ENCODE measurements around the gene BCL6. TPM values are rescaled to one million over a fixed set of nuclear protein-coding genes. Genes with fewer than 3 reads are reported as not detected.
"Not testable (repeated sequence)": the region's sequence is repeated elsewhere in the genome, so short reads cannot be mapped to it uniquely, and the experiment has no call there.

Gene BCL6
- total RNA-seq, 1 experiment from 2014 or later = 10.2 TPM

DNA sequence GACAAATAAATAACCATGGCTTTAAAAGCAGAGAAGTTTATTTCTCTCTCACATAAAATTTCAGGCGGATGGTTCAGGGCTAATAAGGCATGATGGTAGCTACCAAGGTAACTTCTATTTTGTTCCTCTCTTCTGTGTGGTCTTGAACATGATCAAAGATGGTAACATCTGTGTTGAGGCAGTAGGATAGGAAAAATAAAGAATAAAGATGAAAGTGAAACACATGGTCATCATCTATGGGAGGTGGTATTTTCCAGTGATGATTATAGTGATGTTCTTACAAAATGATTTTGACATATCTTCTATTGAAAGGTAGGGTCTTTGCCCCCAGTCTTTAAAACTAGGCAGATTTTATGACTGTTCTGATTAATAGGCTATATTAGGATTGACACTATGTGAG, 60.8 kb downstream of the BCL6 start:
- DNase-seq (ENCODE audit: low spot score) = no peak
- H3K36me3 Mint-ChIP-seq = peaks cover 30% of the 10 kb centered on the region
- ChIA-PET CTCF (interaction anchor here (1.1 kb wide), 1 partner anchor 365 kb away, joined by 4 read pairs; no protein-coding TSS in a partner anchor), POLR2A (no interaction called here)
- H3K4me1 Mint-ChIP-seq = peaks cover 3% of the 10 kb centered on the region
- TF ChIP-seq ZNF121 (CRISPR knock-in tag; IDR thresholded peaks at IDR 0.05) (no peak), CDX4 (CRISPR knock-in tag; IDR thresholded peaks at IDR 0.05; ENCODE audit: borderline replicate concordance) (no peak), ATF6 (CRISPR knock-in tag; IDR thresholded peaks at IDR 0.05) (no peak), JAZF1 (CRISPR knock-in tag; IDR thresholded peaks at IDR 0.05) (no peak), HMGA2 (CRISPR knock-in tag; IDR thresholded peaks at IDR 0.05) (no peak), NFATC4 (CRISPR knock-in tag; IDR thresholded peaks at IDR 0.05) (no peak), MYBL2 (CRISPR knock-in tag; IDR thresholded peaks at IDR 0.05) (no peak)
- TF ChIP-seq, protein P1, sequence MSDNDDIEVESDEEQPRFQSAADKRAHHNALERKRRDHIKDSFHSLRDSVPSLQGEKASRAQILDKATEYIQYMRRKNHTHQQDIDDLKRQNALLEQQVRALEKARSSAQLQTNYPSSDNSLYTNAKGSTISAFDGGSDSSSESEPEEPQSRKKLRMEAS (CRISPR knock-in tag; IDR thresholded peaks at IDR 0.05) = no peak
- H3K27ac Mint-ChIP-seq = no peak overlapping the region
- ATAC-seq = no peak
- no peak overlapping the region for H3K4me3 Mint-ChIP-seq
- peaks cover 42% of the 10 kb centered on the region for H3K9me3 Mint-ChIP-seq
- peaks cover 2% of the 10 kb centered on the region; the same call in 1 of the 2 replicates for H3K27me3 Mint-ChIP-seq (ENCODE audit: low read depth)

- Mint-ChIP-seq H3K36me3 (peaks cover 21% of the 10 kb centered on the region), H3K9me3 (peaks cover 34% of the 10 kb centered on the region), H3K27me3 (ENCODE audit: low read depth) (peaks cover 20% of the 10 kb centered on the region), H3K4me1 (peaks cover 20% of the 10 kb centered on the region)
- ATAC-seq; DNase-seq (ENCODE audit: low spot score); H3K4me3 Mint-ChIP-seq; H3K27ac Mint-ChIP-seq: not testable (repeated sequence)
- ChIA-PET POLR2A (interaction anchor here (0.6 to 0.7 kb wide), 3 partner anchors 354 to 703 kb away, joined by 3 to 13 read pairs (median 3); no protein-coding TSS in a partner anchor), CTCF (interaction anchor here (0.6 to 3.6 kb wide), 6 partner anchors 27 to 1256 kb away, joined by 4 to 44 read pairs (median 9); no protein-coding TSS in a partner anchor)
Measured at GRCh38 chr3:187681756-187682155, 63.5 kb downstream of the BCL6 start.

- POLR2A ChIA-PET = interaction anchor here (0.6 to 3.6 kb wide), 4 partner anchors 58 to 831 kb away, joined by 3 to 18 read pairs (median 4); no protein-coding TSS in a partner anchor
- H3K4me3 Mint-ChIP-seq = no peak overlapping the region
- 0 out of 2 replicates have a peak overlapping the region, but pooled peaks have one; percentile 15 for H3K27ac Mint-ChIP-seq
Measured at GRCh38 chr3:187679638-187680396, 65.5 kb downstream of the BCL6 start.

More at GRCh38 chr3:187679638-187680396, 65.5 kb downstream of the BCL6 start:
- DNase-seq (ENCODE audit: low spot score) (peak; percentile 92), ATAC-seq (peak; percentile 91)
- TF ChIP-seq, protein P2, sequence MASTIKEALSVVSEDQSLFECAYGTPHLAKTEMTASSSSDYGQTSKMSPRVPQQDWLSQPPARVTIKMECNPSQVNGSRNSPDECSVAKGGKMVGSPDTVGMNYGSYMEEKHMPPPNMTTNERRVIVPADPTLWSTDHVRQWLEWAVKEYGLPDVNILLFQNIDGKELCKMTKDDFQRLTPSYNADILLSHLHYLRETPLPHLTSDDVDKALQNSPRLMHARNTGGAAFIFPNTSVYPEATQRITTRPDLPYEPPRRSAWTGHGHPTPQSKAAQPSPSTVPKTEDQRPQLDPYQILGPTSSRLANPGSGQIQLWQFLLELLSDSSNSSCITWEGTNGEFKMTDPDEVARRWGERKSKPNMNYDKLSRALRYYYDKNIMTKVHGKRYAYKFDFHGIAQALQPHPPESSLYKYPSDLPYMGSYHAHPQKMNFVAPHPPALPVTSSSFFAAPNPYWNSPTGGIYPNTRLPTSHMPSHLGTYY (CRISPR knock-in tag; IDR thresholded peaks at IDR 0.05) = no peak
- TF ChIP-seq RELA (CRISPR knock-in tag; IDR thresholded peaks at IDR 0.05; ENCODE audit: borderline replicate concordance) = no peak
- TF ChIP-seq ESRRA (CRISPR knock-in tag; IDR thresholded peaks at IDR 0.05; ENCODE audit: borderline replicate concordance) = peak; percentile 81; the same call in 1 of the 2 replicates
- no peak for TF ChIP-seq NFYB (CRISPR knock-in tag; conservative IDR thresholded peaks at IDR 0.05; ENCODE audit: low read depth)
- TF ChIP-seq EMX1 (CRISPR knock-in tag; IDR thresholded peaks at IDR 0.05) = no peak
- peak; percentile 93 for TF ChIP-seq CTCF (IDR thresholded peaks at IDR 0.05)
- peak; percentile 27; the same call in 1 of the 2 replicates for TF ChIP-seq ETV6 (CRISPR knock-in tag; IDR thresholded peaks at IDR 0.05)
- TF ChIP-seq, protein P3, sequence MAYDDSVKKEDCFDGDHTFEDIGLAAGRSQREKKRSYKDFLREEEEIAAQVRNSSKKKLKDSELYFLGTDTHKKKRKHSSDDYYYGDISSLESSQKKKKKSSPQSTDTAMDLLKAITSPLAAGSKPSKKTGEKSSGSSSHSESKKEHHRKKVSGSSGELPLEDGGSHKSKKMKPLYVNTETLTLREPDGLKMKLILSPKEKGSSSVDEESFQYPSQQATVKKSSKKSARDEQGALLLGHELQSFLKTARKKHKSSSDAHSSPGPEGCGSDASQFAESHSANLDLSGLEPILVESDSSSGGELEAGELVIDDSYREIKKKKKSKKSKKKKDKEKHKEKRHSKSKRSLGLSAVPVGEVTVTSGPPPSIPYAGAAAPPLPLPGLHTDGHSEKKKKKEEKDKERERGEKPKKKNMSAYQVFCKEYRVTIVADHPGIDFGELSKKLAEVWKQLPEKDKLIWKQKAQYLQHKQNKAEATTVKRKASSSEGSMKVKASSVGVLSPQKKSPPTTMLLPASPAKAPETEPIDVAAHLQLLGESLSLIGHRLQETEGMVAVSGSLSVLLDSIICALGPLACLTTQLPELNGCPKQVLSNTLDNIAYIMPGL (CRISPR knock-in tag; IDR thresholded peaks at IDR 0.05) = no peak
- TF ChIP-seq JUN (CRISPR knock-in tag; IDR thresholded peaks at IDR 0.05) = no peak
- H3K4me1 Mint-ChIP-seq = peaks cover 20% of the 10 kb centered on the region
- peaks cover 16% of the 10 kb centered on the region for H3K9me3 Mint-ChIP-seq
- peaks cover 39% of the 10 kb centered on the region for H3K27me3 Mint-ChIP-seq (ENCODE audit: low read depth)
- H3K36me3 Mint-ChIP-seq = peaks cover 6% of the 10 kb centered on the region
- CTCF ChIA-PET = interaction anchor here (0.6 to 5.4 kb wide), 77 partner anchors 9 to 1275 kb away, joined by 3 to 433 read pairs (median 4); partner anchors contain the start of genes MASP1, RPL39L, RTP2 and SST

Measured in WTC11 (cell line).